Measurements from ENCODE around the gene ITGB8. TPM values are rescaled to one million over a fixed set of nuclear protein-coding genes. Genes with fewer than 3 reads are reported as not detected.

Gene ITGB8
- total RNA-seq, 3 donors from 2014 or later (not counting 1 experiment from before 2014, with no cell fraction given): 0.39 to 12.8 TPM; not detected in 1

GRCh38 chr7:20350518-20350951 lies 19.8 kb downstream of the ITGB8 start:
- 31% methylated on average over 4 of the region's 4 CpGs for WGBS (ENCODE audit: insufficient coverage)
- no peak overlapping the region for H3K27ac ChIP-seq (ENCODE audit: low read length)
- H3K27me3 Mint-ChIP-seq (ENCODE audit: low read depth in 2 of 2): no peaks in the 10 kb centered on the region
- no peak for TF ChIP-seq CTCF (IDR thresholded peaks at IDR 0.05)
- no peaks in the 10 kb centered on the region for H3K36me3 Mint-ChIP-seq
- H3K36me3 ChIP-seq (ENCODE audit: control insufficient read depth, insufficient read depth, low read length): no peaks in the 10 kb centered on the region
- H3K4me1 Mint-ChIP-seq: no peaks in the 10 kb centered on the region
- no peaks in the 10 kb centered on the region for H3K27me3 ChIP-seq (ENCODE audit: control insufficient read depth, insufficient read depth, low read length)
- no peaks in the 10 kb centered on the region for H3K4me1 ChIP-seq (ENCODE audit: control insufficient read depth, insufficient read depth, low read length)
- H3K27ac Mint-ChIP-seq: no peak overlapping the region
- ATAC-seq (no peak), DNase-seq (no peak)
- H3K9me3 Mint-ChIP-seq: peaks cover 0 to 3% of the 10 kb centered on the region in 2 donors
- no peak overlapping the region for H3K4me3 Mint-ChIP-seq
- H3K4me3 ChIP-seq (ENCODE audit: low read length): no peak overlapping the region
- H3K9me3 ChIP-seq (ENCODE audit: control insufficient read depth, insufficient read depth, low read length): no peaks in the 10 kb centered on the region
- intact Hi-C loops (cut with micrococcal nuclease): no loop called here

- Mint-ChIP-seq H3K9me3 (peaks cover 0 to 3% of the 10 kb centered on the region in 2 donors), H3K4me3 (no peak overlapping the region), H3K27me3 (ENCODE audit: low read depth in 2 of 2) (no peaks in the 10 kb centered on the region), H3K27ac (no peak overlapping the region), H3K36me3 (no peaks in the 10 kb centered on the region), H3K4me1 (no peaks in the 10 kb centered on the region)
- H3K4me1 ChIP-seq (ENCODE audit: control insufficient read depth, insufficient read depth, low read length): no peaks in the 10 kb centered on the region
- no CpG with 5 or more reads among the region's 1 CpG for WGBS (ENCODE audit: insufficient coverage)
- H3K36me3 ChIP-seq (ENCODE audit: control insufficient read depth, insufficient read depth, low read length): no peaks in the 10 kb centered on the region
- H3K27ac ChIP-seq (ENCODE audit: low read length): no peak overlapping the region
- H3K4me3 ChIP-seq (ENCODE audit: low read length): no peak overlapping the region
- ATAC-seq (no peak), DNase-seq (no peak)
- intact Hi-C loops (cut with micrococcal nuclease): no loop called here
- H3K9me3 ChIP-seq (ENCODE audit: control insufficient read depth, insufficient read depth, low read length): no peaks in the 10 kb centered on the region
- no peaks in the 10 kb centered on the region for H3K27me3 ChIP-seq (ENCODE audit: control insufficient read depth, insufficient read depth, low read length)
- no peak for TF ChIP-seq CTCF (IDR thresholded peaks at IDR 0.05)
Measured at GRCh38 chr7:20350996-20351692, 20.4 kb downstream of the ITGB8 start.

GRCh38 chr7:20351901-20352300 lies 21.2 kb downstream of the ITGB8 start:
- H3K9me3 Mint-ChIP-seq: peaks cover 0 to 3% of the 10 kb centered on the region in 2 donors
- H3K36me3 Mint-ChIP-seq: no peaks in the 10 kb centered on the region
- DNase-seq: no peak
- Histone ChIP-seq H3K27ac (ENCODE audit: low read length) (no peak overlapping the region), H3K27me3 (ENCODE audit: control insufficient read depth, insufficient read depth, low read length) (no peaks in the 10 kb centered on the region), H3K36me3 (ENCODE audit: control insufficient read depth, insufficient read depth, low read length) (no peaks in the 10 kb centered on the region), H3K9me3 (ENCODE audit: control insufficient read depth, insufficient read depth, low read length) (no peaks in the 10 kb centered on the region), H3K4me1 (ENCODE audit: control insufficient read depth, insufficient read depth, low read length) (no peaks in the 10 kb centered on the region), H3K4me3 (ENCODE audit: low read length) (no peak overlapping the region)
- no peak overlapping the region for H3K4me3 Mint-ChIP-seq
- ATAC-seq: no peak
- intact Hi-C loops (cut with micrococcal nuclease): no loop called here
- H3K4me1 Mint-ChIP-seq: no peaks in the 10 kb centered on the region
- H3K27me3 Mint-ChIP-seq (ENCODE audit: low read depth in 2 of 2): no peaks in the 10 kb centered on the region
- WGBS (ENCODE audit: insufficient coverage): 50% methylated on average over 1 of the region's 1 CpG
- no peak for TF ChIP-seq CTCF (IDR thresholded peaks at IDR 0.05)
- H3K27ac Mint-ChIP-seq: no peak overlapping the region
